ENCODE data around the gene STN1.

STN1 gene

DNA sequence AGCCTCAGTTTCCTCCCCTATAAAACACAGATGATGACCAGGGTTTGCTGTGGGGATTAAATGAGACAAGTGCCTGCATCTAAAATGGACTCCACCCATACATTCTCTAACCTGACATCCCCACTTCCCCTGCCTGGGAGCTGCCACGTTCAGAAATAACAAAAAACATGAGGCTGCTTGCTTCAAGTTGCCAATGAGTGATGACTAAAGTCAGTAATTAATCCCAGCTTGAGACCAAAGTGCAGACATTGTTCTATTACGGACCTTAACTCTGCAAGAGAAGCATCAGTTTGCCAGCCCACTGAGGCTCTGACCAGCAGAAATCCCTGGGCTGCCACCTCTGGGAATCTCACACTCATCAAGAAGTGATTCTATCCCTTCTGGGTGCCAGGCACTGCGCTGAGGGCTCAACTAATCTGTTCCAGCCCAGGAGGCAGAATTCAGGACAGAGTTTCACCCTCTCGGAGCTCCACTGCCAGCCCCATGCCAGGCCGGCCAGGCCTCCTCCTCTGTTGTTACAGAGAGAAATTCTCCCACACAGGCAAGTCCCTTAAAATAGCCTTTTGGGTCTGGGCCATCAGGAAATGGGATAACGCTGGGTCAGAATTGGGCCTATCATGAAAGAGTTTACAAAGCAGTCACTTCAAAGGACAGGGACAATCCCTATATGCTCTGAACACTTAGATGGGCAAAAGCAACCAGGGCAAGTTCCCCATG lies 74.0 kb downstream of the STN1 start:
- no peak for DNase-seq (ENCODE audit: low spot score)

DNA sequence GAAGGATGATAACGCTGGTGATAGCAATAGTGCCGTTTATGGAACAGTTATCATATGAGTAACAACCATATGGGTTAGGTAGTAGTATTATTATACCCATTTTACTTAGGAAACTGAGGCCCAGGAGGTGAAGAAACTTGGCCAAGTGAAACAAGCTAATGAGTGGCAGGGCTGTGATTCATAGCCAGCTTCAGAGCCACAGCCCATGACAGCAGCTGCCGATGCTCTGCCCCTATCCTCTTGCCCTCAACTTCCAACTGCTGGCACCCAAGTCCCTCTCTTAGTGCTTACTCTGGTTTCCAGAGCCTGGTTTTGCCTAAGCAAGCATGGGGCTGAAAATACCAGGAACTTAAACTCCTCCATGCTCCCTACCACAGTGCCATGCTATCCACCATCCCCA lies 74.9 kb downstream of the STN1 start:
- DNase-seq (ENCODE audit: low spot score) = no peak

DNA sequence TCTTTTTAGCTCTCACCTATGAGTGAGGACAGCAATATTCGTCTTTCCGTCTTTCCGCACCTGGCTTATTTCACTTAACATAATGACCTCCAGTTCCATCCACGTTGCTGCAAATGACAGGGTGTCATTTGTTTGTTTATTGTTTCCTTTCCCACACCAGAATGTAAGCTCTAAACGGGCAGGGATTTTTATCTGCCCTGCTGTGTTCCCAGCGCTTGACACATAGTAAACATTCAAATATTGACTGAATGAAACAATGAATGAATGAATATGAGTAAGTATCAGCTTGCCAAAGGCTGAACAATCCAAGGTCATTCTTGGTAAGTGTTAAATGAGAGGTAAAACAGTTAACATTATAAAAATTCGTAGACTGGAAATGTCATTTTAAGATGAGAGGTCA lies 75.4 kb downstream of the STN1 start:
- DNase-seq (ENCODE audit: low spot score) = no peak

DNA sequence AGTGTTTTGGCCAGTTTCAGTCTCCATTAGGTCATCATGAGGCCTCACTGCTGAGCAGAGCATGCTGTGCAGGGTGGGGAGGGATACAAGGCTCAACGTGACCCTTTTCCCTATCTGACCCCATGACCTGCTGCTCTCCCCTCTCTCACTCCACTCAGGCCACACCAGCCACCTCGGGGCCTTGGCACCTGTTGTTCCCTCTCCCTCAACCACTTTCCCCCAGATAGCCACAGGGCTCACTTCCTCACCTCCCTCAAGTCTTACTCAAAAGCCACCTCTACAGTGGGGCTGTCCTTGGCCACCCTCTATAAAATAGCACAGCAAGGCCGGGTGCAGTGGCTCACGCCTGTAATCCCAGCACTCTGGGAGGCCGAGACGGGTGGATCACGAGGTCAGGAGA lies 76.5 kb downstream of the STN1 start:
- no peak for DNase-seq (ENCODE audit: low spot score)

GRCh38 chr10:103840740-103841070 lies 77.3 kb downstream of the STN1 start:
- no peak for DNase-seq (ENCODE audit: low spot score)

DNA sequence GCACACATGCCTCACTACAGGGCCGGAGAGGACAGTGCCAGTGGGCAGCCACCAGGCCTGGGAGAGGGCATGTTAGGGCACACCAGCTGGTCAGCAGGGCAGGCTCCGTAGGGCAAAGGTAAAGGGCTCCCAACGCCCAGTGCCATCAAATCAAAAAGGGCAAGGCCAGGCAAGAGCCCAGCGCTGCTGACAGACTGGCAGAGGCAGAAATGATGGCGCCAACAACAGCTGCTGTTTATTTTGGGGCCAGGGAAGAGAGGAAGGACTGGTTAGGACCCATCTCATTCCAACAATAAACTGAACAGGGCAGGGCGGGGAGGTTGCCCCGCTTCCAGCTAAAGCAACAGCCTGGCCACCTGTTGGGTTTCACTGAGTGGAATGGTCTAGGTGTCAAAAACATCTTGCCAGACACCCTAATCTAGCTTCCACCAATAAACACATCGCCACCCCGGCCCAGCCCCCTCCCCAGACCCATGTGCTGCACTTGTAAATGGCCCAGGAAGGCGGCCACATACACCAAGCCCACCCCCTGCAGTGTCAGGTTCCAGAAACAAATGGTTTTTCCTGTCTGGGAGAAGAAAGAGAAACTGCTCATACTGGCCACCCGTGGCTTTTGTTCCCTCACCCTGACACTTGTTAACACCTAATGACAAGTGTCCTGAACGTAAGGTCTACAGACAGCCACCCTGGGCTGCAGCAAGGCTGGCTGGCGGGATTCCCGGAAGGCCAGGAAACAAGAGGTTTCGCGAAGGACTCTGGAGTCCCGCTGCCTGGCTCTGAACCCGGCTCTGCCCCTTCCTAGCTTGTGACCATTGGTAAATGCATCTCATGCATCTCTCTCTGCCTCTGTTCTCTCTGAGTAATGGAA lies 77.9 kb downstream of the STN1 start:
- no peak for DNase-seq (ENCODE audit: low spot score)

DNA sequence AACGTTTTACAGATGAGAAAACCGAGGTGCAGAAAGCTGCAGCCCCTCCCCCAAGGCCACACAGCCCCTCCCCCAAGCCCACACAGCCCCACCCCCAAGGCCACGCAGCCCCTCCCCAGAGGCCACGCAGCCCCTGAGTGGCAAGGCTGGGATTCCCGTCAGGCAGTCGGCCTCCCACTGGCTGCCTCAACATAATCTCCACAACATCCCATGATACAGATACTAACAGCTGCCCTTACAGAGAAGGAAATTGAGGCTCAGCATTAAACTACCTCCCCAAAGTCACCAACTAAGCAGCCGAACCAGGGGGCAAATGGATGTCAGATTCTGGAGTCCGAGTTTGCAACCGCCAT lies 78.5 kb downstream of the STN1 start:
- no peak for DNase-seq (ENCODE audit: low spot score)

DNA sequence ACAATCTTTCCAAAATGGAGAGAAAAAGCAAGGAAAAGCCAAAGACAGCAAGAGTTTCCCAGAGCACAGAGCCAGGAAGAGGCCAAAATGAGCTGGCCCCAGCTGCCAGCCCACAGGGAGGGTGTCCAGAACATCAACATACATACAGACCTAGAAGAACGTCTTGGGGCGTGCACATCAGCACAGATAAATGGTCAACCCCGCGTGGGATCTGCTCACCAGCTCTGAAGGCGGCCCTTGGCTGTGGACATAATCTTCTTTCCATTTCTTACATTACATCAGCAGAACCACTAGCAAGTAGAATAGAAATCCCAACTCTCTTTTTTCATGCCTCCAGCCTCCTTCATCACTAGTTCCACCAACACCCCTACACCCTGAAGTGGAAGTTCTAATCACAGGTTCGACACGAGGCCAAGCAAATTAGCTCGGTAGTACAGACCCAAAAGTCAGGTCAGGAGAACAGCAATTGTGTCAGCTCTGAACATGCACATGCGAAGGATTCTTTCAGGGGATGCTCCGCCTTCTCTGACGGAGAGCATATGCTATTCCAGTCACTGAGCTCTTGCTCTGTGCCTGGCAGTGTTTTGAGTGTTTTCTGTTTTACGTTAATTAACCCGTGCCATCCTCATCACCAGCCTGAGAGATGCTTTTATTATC lies 79.0 kb downstream of the STN1 start:
- no peak for DNase-seq (ENCODE audit: low spot score)

GRCh38 chr10:103838070-103838395 lies 80.0 kb downstream of the STN1 start:
- DNase-seq (ENCODE audit: low spot score) = no peak

- no peak for DNase-seq (ENCODE audit: low spot score)
Observed at GRCh38 chr10:103837370-103838069, 80.5 kb downstream of the STN1 start.

DNA sequence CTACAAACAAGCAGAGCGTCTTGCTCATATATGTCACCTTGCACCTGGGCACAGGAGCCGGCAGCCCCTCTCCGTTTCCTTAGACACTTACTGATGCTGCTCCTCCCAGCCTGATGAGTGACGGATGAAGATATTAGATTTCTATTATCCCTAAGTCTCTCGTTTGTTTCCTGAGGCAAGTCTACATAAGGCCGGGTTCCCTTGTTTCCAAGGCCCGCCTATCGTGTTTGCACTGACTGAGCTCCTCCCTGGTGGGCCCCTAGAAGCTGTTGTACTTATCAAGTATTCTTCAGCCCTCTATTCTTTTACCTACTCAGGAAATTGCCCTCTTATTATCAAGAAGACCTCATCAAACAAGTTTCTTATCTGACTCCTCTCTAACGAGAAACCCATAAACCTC lies 81.1 kb downstream of the STN1 start:
- DNase-seq (ENCODE audit: low spot score) = no peak

GRCh38 chr10:103836273-103836672 lies 81.7 kb downstream of the STN1 start:
- no peak for DNase-seq (ENCODE audit: low spot score)

- no peak for DNase-seq (ENCODE audit: low spot score)
Observed at GRCh38 chr10:103835096-103836050, 82.6 kb downstream of the STN1 start.

DNA sequence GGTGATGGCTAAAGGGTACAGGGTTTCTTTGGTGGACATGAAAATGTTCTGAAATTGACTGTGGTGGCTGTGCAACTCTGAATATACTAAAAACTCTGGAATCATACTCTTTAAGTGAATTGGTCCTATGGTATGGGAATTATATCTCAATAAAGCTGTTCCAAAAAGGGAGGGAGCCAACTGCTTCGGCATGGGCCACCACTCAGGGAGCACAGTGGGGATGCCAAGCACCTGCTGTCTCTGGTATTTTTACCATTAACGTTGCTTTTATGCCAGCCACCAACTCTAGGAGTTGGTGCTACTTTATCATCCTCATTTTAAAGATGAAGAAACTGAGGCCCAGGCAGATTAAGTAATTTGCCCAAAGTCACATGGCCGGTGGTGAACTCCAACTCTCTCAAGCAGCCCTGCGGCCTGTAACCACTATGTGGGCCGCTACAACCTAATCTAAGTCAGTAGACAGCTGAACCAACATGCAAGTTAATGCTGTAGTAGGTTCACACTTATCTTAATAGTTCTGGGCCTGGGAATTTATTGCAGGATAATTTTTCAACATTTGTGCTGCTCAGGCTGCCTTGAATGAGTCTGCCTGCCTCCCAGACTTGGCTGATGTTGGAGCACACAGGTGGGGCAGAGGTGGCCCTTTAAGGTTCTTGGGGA lies 83.4 kb downstream of the STN1 start:
- DNase-seq (ENCODE audit: low spot score) = no peak

DNA sequence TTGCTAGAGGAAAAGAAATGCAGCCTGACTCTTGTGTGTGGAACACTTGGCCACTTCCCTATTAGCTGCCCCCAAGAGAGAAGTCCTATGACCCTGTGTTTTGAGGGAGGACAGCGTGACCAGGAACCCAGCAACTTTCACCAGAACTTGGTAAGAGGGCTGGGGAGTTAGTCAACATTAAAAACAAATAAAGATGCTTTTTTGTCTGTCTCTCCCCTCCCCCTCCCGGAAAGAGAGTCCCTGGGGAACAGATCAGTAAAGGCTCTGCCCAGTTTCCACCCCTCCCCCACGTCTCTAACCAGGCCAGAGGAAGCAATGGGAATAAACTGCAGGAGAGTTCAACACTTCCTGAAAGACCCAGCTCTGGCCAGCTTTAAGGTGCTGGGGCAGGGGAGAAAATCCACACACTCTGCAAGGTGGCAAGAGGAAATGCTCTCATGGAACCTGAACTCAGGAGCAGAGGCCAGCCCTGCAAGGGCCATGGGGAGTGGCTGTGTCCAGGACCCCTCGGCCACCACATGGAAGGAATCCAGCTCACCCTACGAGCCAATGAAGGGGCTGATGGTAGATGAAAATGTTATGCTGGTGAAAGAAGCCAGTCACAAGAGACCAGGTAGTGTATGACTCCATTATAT lies 84.1 kb downstream of the STN1 start:
- no peak for DNase-seq (ENCODE audit: low spot score)

DNA sequence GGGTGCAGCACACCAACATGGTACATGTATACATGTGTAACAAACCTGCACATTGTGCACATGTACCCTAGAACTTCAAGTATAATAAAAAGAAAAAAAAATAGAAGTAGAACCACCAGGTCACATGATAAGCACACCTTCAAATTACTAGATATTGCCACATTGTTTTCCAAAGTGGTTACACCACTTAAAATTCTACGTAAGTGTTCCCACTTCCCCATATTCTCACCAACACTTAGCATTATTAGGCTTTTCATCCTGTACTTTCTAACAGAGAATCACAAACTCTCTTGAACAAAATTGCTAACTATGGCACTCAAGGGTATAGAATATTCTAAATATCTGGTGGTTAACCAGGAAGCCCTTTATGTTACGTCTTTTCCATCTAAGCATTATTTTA lies 85.2 kb downstream of the STN1 start:
- no peak for DNase-seq (ENCODE audit: low spot score)

All from CD4-positive, alpha-beta T cell treated with Interleukin-15 for 4 hours (primary cell).